Keratinocyte (primary cell): Measurements from ENCODE around the gene NUDC. TPM values are rescaled to one million over a fixed set of nuclear protein-coding genes. Genes with fewer than 3 reads are reported as not detected.

Experiments
- DNase-seq: peaks from one replicate; pipeline ENCODE4 v3.0.0-alpha.2; 2011; ENCODE audit warnings: low read depth, missing footprints, low spot score
- FAIRE-seq: peaks from 2 replicates; lab custom pipeline; 2011; peaks lifted over from hg19 to GRCh38; lab: Jason Lieb, UNC
- H2AFZ ChIP-seq: 2 replicates; pipeline ENCODE4 v1.6.0; 2012; ENCODE audit warnings: low read length, control low read depth, inconsistent platforms; ENCODE audit not compliant: control insufficient read depth
- H3K27ac ChIP-seq: 2 replicates; pipeline ENCODE4 v1.5.1; 2011; ENCODE audit warnings: low read length; ENCODE audit not compliant: control insufficient read depth, insufficient read depth
- H3K27me3 ChIP-seq: 3 replicates; pipeline ENCODE4 v1.6.0; 2011; ENCODE audit warnings: low read length; ENCODE audit not compliant: control insufficient read depth, insufficient read depth; ENCODE audit errors: extremely low read depth
- H3K36me3 ChIP-seq, 2 experiments: 2 replicates in 1 of 2; 3 replicates in 1 of 2; pipeline ENCODE4 v1.5.1; 2011; ENCODE audit warnings: low read length in 2 of 2, mild to moderate bottlenecking in 1 of 2; ENCODE audit not compliant: control insufficient read depth in 2 of 2, insufficient read depth in 2 of 2; ENCODE audit errors: extremely low read depth in 1 of 2
- H3K4me1 ChIP-seq: 3 replicates; pipeline ENCODE4 v1.5.1; 2011; ENCODE audit warnings: low read length; ENCODE audit not compliant: control insufficient read depth, insufficient read depth; ENCODE audit errors: extremely low read depth
- H3K4me2 ChIP-seq: 3 replicates; pipeline ENCODE4 v1.6.0; 2011; ENCODE audit warnings: low read depth, low read length; ENCODE audit not compliant: control insufficient read depth, insufficient read depth; ENCODE audit errors: extremely low read depth
- H3K4me3 ChIP-seq, 3 experiments: fragments of 200-600 bp in 1 of 3; sonication (generic) in 1 of 3; 2 replicates in 2 of 3; 3 replicates in 1 of 3; pipeline ENCODE4 v1.5.1; 2011 to 2016; ENCODE audit warnings: low read length in 3 of 3, mild to moderate bottlenecking in 3 of 3, control low read depth in 2 of 3, inconsistent platforms in 1 of 3, low read depth in 1 of 3, mixed read lengths in 1 of 3, mixed run types in 1 of 3, moderate library complexity in 1 of 3; ENCODE audit not compliant: control insufficient read depth in 2 of 3, insufficient read depth in 2 of 3; ENCODE audit errors: extremely low read depth in 1 of 3
- H3K79me2 ChIP-seq: 2 replicates; pipeline ENCODE4 v1.6.0; 2012; ENCODE audit warnings: low read length; ENCODE audit not compliant: control insufficient read depth, insufficient read depth
- H3K9ac ChIP-seq: 3 replicates; pipeline ENCODE4 v1.6.0; 2011; ENCODE audit warnings: low read length; ENCODE audit not compliant: control insufficient read depth, insufficient read depth; ENCODE audit errors: extremely low read depth
- H3K9me1 ChIP-seq: 3 replicates; pipeline ENCODE4 v1.6.0; 2011; ENCODE audit warnings: low read length; ENCODE audit not compliant: control insufficient read depth, insufficient read depth; ENCODE audit errors: extremely low read depth
- H3K9me3 ChIP-seq: 2 replicates; pipeline ENCODE4 v1.5.1; 2012; ENCODE audit warnings: low read depth, low read length; ENCODE audit not compliant: control insufficient read depth
- H4K20me1 ChIP-seq: 3 replicates; pipeline ENCODE4 v1.6.0; 2011; ENCODE audit warnings: low read length; ENCODE audit not compliant: control insufficient read depth, insufficient read depth; ENCODE audit errors: extremely low read depth
- CTCF ChIP-seq, 3 experiments: IDR thresholded peaks in 1 of 3; conservative IDR thresholded peaks in 1 of 3; optimal IDR thresholded peaks in 1 of 3; 2 replicates in 2 of 3; 3 replicates in 1 of 3; pipeline versions ENCODE3 to v1.5.1; 2011; ENCODE audit warnings: low read length in 3 of 3, mild to moderate bottlenecking in 3 of 3, moderate library complexity in 2 of 3, control low read depth in 1 of 3, inconsistent platforms in 1 of 3; ENCODE audit not compliant: insufficient read depth in 2 of 3; ENCODE audit errors: extremely low read depth in 1 of 3
- EZH2 ChIP-seq: IDR thresholded peaks from one replicate; pipeline ENCODE4 v1.6.1; 2012; ENCODE audit warnings: inconsistent platforms, mild to moderate bottlenecking, low read length, moderate library complexity
- dilution Hi-C: fragments of 300-500 bp; cut with MboI; formaldehyde crosslinking; loops from one replicate; pipeline ENCODE4 v1.7.0; 2020; ENCODE audit warnings: low sequenced_read_pairs; ENCODE audit not compliant: extremely low pct_ligation_motif_present
- polyA plus RNA-seq, 5 experiments: library from polyadenylated mRNA; depleted of rRNA in 3 of 5; stranded (reverse) in 3 of 5; stranded (forward) in 1 of 5; unstranded in 1 of 5; fragments of >200 nt; gene quantifications; 1 replicate in 1 of 5; 2 replicates in 3 of 5; 3 replicates in 1 of 5; pipeline versions ENCODE4 v1.2.1 to v1.2.3, GENCODE V29; 2011 to 2012; ENCODE audit warnings: missing spikeins in 2 of 5, low read depth in 1 of 5, low replicate concordance in 1 of 5

The NUDC gene
- polyA plus RNA-seq, 1 donor (not counting 4 experiments of a cell fraction or from before 2014, with no cell fraction given): 57.3 TPM

DNA sequence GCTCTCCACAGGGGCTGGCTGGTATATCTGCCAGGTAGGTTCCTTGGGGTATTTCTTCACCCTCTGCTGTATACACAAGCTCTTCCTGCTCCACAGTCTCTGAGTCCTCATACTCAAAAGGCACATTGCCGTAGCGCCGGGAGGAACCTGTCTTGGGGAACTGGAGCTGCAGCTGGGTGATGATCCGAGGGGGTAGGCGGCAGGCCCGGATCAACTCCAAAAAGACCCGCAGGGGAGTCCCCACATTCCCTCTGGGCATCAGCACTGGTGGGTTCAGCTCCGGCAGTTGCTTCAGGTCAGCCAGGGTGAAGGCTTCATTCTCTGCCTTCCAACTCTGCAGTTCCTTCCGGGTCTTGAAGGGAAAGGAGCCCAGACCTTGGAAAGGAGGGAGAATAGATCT is 24.2 kb upstream of the NUDC start:
- no peaks in the 10 kb centered on the region for H3K27me3 ChIP-seq
- no peak for DNase-seq
- H3K4me2 ChIP-seq: no peak overlapping the region
- no peak overlapping the region for H2AFZ ChIP-seq
- dilution Hi-C loops: no loop called here
- no peak for FAIRE-seq
- peaks cover 27% of the 10 kb centered on the region for H3K4me1 ChIP-seq
- H3K79me2 ChIP-seq: peaks cover 26% of the 10 kb centered on the region
- no peaks in the 10 kb centered on the region for H4K20me1 ChIP-seq
- H3K4me3 ChIP-seq: no peak overlapping the region
- H3K9me3 ChIP-seq: no peaks in the 10 kb centered on the region
- TF ChIP-seq CTCF (optimal IDR thresholded peaks at IDR 0.05 in 1 of 3, IDR thresholded peaks at IDR 0.05 in 1 of 3, conservative IDR thresholded peaks at IDR 0.05 in 1 of 3; ENCODE audit: extremely low read depth in 1 of 3, insufficient read depth in 2 of 3, low read length in 3 of 3) (no peak), EZH2 (no peak)
- H3K36me3 ChIP-seq: peaks cover 9 to 15% of the 10 kb centered on the region in 2 experiments
- no peak overlapping the region for H3K27ac ChIP-seq
- H3K9me1 ChIP-seq: no peaks in the 10 kb centered on the region
- H3K9ac ChIP-seq: no peak overlapping the region

GRCh38 chr1:26900001-26900814 is 21.3 kb upstream of the NUDC start, which contains the start of gene GPATCH3:
Gene GPATCH3, minus strand, starts transcription at chr1:26900467. Its CDS starts 25 bp downstream, at chr1:26900442.
- Histone ChIP-seq H3K4me3 (peak within 1 kb of the TSS; percentile 66 to 83 (median 73)), H3K36me3 (peaks cover 4 to 5% of the 10 kb centered on the region in 2 experiments), H3K9me3 (no peaks in the 10 kb centered on the region), H3K27ac (peak within 1 kb of the TSS; percentile 97), H3K4me1 (peaks cover 15% of the 10 kb centered on the region), H3K27me3 (no peaks in the 10 kb centered on the region), H3K9me1 (no peaks in the 10 kb centered on the region), H2AFZ (peak within 1 kb of the TSS; percentile 91), H3K9ac (peak within 1 kb of the TSS; percentile 99), H4K20me1 (no peaks in the 10 kb centered on the region), H3K79me2 (peaks cover 26% of the 10 kb centered on the region), H3K4me2 (peak within 1 kb of the TSS; percentile 77)
- dilution Hi-C loops: no loop called here
- DNase-seq (peak; percentile 71), FAIRE-seq (peak; percentile 78)
- TF ChIP-seq CTCF (optimal IDR thresholded peaks at IDR 0.05 in 1 of 3, IDR thresholded peaks at IDR 0.05 in 1 of 3, conservative IDR thresholded peaks at IDR 0.05 in 1 of 3; ENCODE audit: extremely low read depth in 1 of 3, insufficient read depth in 2 of 3, low read length in 3 of 3) (no peak), EZH2 (no peak)
